K562 (cell line): ENCODE results near the gene GPC2. TPM values are rescaled to one million over a fixed set of nuclear protein-coding genes. Genes with fewer than 3 reads are reported as not detected.
"Not testable (repeated sequence)": the region's sequence is repeated elsewhere in the genome, so short reads cannot be mapped to it uniquely, and the experiment has no call there.

Experiments used
- ATAC-seq: fragments of 200-7000 bp; cut with Tn5 transposase; 3 replicates; pipeline ENCODE4 v1.9.1; 2020; ENCODE audit warnings: moderate library complexity
- BruUV-seq: library from RNA; stranded (reverse); fragments of 400-500 nt; replicated peaks from 2 replicates; lab custom pipeline; 2021; lab: Mats Ljungman, UMichigan
- CTCF ChIA-PET: fragments of 300-600 bp; formaldehyde crosslinking; extraction: SDS; loops from one replicate; lab custom pipeline; 2021; ENCODE audit warnings: low intra/inter-chr PET ratio; lab: Yijun Ruan, JAX
- POLR2A ChIA-PET: fragments of 300-600, 350-650 bp; sonication (Branson Sonifier 250); formaldehyde crosslinking; extraction: SDS; loops from one replicate; lab custom pipeline; 2021; ENCODE audit warnings: antibody characterized with exemption, inconsistent platforms; lab: Yijun Ruan, JAX
- DNase-seq, 4 experiments: peaks; one replicate each; pipeline versions ENCODE4 v3.0.0 to v3.0.0-alpha.2; 2011 to 2018; ENCODE audit warnings: low spot score in 3 of 4, mixed read lengths in 3 of 4; ENCODE audit errors: extremely low read depth in 1 of 4
- FAIRE-seq: peaks from 2 replicates; lab custom pipeline; 2011; peaks lifted over from hg19 to GRCh38; lab: Jason Lieb, UNC
- H2AFZ ChIP-seq: 2 replicates; pipeline ENCODE4 v1.6.0; 2011; ENCODE audit warnings: low read depth, low read length, control low read depth, inconsistent platforms
- H3K27ac ChIP-seq: fragments of 200-600 bp; 3 replicates; pipeline ENCODE4 v1.8.0; 2011; ENCODE audit warnings: low read depth, mild to moderate bottlenecking, control low read depth, inconsistent platforms, low read length, moderate library complexity, mixed read lengths; ENCODE audit errors: extremely low read depth
- H3K27me3 ChIP-seq, 2 experiments: fragments of 300-600 bp in 1 of 2; 2 replicates in 1 of 2; 3 replicates in 1 of 2; pipeline versions ENCODE4 v1.6.0 to v1.8.0; 2011; ENCODE audit warnings: inconsistent platforms in 2 of 2, low read length in 2 of 2, mild to moderate bottlenecking in 1 of 2, mixed read lengths in 1 of 2, moderate library complexity in 1 of 2; ENCODE audit not compliant: control insufficient read depth in 2 of 2, insufficient read depth in 2 of 2
- H3K36me3 ChIP-seq: fragments of 300-600 bp; 3 replicates; pipeline ENCODE4 v1.8.0; 2011; ENCODE audit warnings: mild to moderate bottlenecking, low read length, inconsistent platforms; ENCODE audit not compliant: control insufficient read depth, insufficient read depth
- H3K4me1 ChIP-seq, 2 experiments: fragments of 200-600 bp in 1 of 2; replicated peaks in 1 of 2; 2 replicates in 1 of 2; 3 replicates in 1 of 2; pipeline versions ENCODE4 v1.5.1 to v1.8.0; 2011; ENCODE audit warnings: inconsistent platforms in 2 of 2, low read length in 2 of 2, mild to moderate bottlenecking in 1 of 2, mixed read lengths in 1 of 2, moderate library complexity in 1 of 2; ENCODE audit not compliant: control insufficient read depth in 2 of 2, insufficient read depth in 2 of 2
- H3K4me2 ChIP-seq: 2 replicates; pipeline ENCODE4 v1.6.1; 2011; ENCODE audit warnings: low read length, control low read depth, inconsistent platforms, mixed read lengths; ENCODE audit not compliant: insufficient read depth
- H3K4me3 ChIP-seq: fragments of 200-600 bp; sonication (generic), shearing (Covaris generic); 2 replicates; pipeline ENCODE4 v1.5.1; 2016; ENCODE audit warnings: control low read depth, inconsistent platforms
- H3K79me2 ChIP-seq: fragments of 200-600 bp; 3 replicates; pipeline ENCODE4 v1.8.0; 2011; ENCODE audit warnings: low read length, inconsistent platforms; ENCODE audit not compliant: control insufficient read depth, insufficient read depth
- H3K9ac ChIP-seq, 2 experiments: 2 replicates each; pipeline versions ENCODE4 v1.6.0 to v1.6.1; 2011; ENCODE audit warnings: low read depth in 2 of 2, low read length in 2 of 2, control low read depth in 1 of 2, inconsistent platforms in 1 of 2, mild to moderate bottlenecking in 1 of 2, mixed read lengths in 1 of 2; ENCODE audit not compliant: insufficient read depth in 1 of 2
- H3K9me1 ChIP-seq: one replicate; pipeline ENCODE4 v1.6.0; 2011; ENCODE audit warnings: inconsistent platforms, mild to moderate bottlenecking, low read length, moderate library complexity; ENCODE audit not compliant: control insufficient read depth, insufficient read depth
- H3K9me3 ChIP-seq: replicated peaks from 2 replicates; pipeline ENCODE4 v1.5.1; 2011; ENCODE audit warnings: low read depth, low read length, inconsistent platforms; ENCODE audit not compliant: control insufficient read depth, insufficient read depth
- H4K20me1 ChIP-seq: replicated peaks from 2 replicates; pipeline ENCODE4 v1.6.1; 2011; ENCODE audit warnings: low read length, inconsistent platforms, mixed read lengths; ENCODE audit not compliant: control insufficient read depth, insufficient read depth
- CBFB ChIP-seq: sonication (generic); formaldehyde crosslinking; IDR thresholded peaks from 2 replicates; pipeline ENCODE4 v1.4.0; 2020; ENCODE audit warnings: mild to moderate bottlenecking, missing genetic modification reagents
- ELF4 ChIP-seq: fragments of 450-650 bp; formaldehyde crosslinking; IDR thresholded peaks from 2 replicates; pipeline ENCODE4 v1.4.0; 2022; ENCODE audit warnings: missing genetic modification characterization
- FOXA3 ChIP-seq, 2 experiments: fragments of 450-650 bp in 1 of 2; sonication (generic) in 1 of 2; formaldehyde crosslinking; IDR thresholded peaks in 1 of 2; conservative IDR thresholded peaks in 1 of 2; 2 replicates each; pipeline versions ENCODE4 v1.4.0 to v1.8.0; 2020 to 2022; ENCODE audit warnings: mild to moderate bottlenecking in 2 of 2, missing genetic modification reagents in 1 of 2
- TEAD1 ChIP-seq, 2 experiments: fragments of 450-650 bp in 1 of 2; sonication (generic) in 1 of 2; formaldehyde crosslinking; IDR thresholded peaks; 2 replicates each; pipeline versions ENCODE4 v1.4.0 to v1.8.0; 2020 to 2022; ENCODE audit warnings: mild to moderate bottlenecking in 2 of 2, missing genetic modification reagents in 1 of 2
- WGBS: fragments of 100-300 bp; shearing (Covaris generic); methylation state at CpG from one replicate; pipeline ENCODE4 v1.1.6; 2016; ENCODE audit warnings: low coverage, mixed read lengths; ENCODE audit not compliant: insufficient coverage; ENCODE audit errors: missing lambda C conversion rate; 5-methylcytosine and 5-hydroxymethylcytosine counted together
- in situ Hi-C: fragments of 300-500 bp; cut with MboI; formaldehyde crosslinking; loops from 4 replicates; pipeline ENCODE4 v1.15.0; 2018; ENCODE audit warnings: inconsistent platforms, mixed read lengths
- intact Hi-C: fragments of 100-400 bp; cut with micrococcal nuclease; formaldehyde crosslinking; loops from 2 replicates; pipeline ENCODE4 v1.14.2; 2022
- polyA plus RNA-seq, 8 experiments: library from polyadenylated mRNA; depleted of rRNA in 4 of 8; stranded (reverse) in 5 of 8; unstranded in 3 of 8; fragments of >200 nt; fragmentation: Nextera tagmentation in 2 of 8; fragmentation: Illumina TruSeq in 1 of 8; extraction: Ambion mirVana in 2 of 8; extraction: Trizol in 1 of 8; gene quantifications; 2 replicates each; pipeline versions ENCODE4 v1.2.1 to v1.2.3, GENCODE V29; 2011 to 2014; ENCODE audit warnings: inconsistent platforms in 1 of 8, missing spikeins in 1 of 8
- total RNA-seq, 7 experiments: library from RNA; depleted of rRNA in 6 of 7; stranded (reverse); fragments of >200 nt in 6 of 7; fragmentation: Illumina TruSeq in 2 of 7; extraction: Trizol in 2 of 7; gene quantifications; 2 replicates each; pipeline versions ENCODE4 v1.2.1 to v1.2.3, GENCODE V29; 2011 to 2021; ENCODE audit warnings: low replicate concordance in 1 of 7
- TF ChIP-seq, protein P1 (sequence below): fragments of 450-650 bp; IDR thresholded peaks from 2 replicates; pipeline ENCODE4 v1.6.1; 2014; ENCODE audit warnings: low read depth, mild to moderate bottlenecking, moderate library complexity, borderline replicate concordance
- TF ChIP-seq, protein P2 (sequence below): sonication (generic); formaldehyde crosslinking; IDR thresholded peaks from 2 replicates; pipeline ENCODE4 v1.8.0; 2022; ENCODE audit warnings: mild to moderate bottlenecking, missing genetic modification reagents

Gene GPC2
- total and polyA plus RNA-seq, 9 of the 15 experiments (the other 6 are each of a cell fraction or from before 2014, with no cell fraction given) = 0.06 to 7.7 (median 1.4) TPM; not detected in 1

DNA sequence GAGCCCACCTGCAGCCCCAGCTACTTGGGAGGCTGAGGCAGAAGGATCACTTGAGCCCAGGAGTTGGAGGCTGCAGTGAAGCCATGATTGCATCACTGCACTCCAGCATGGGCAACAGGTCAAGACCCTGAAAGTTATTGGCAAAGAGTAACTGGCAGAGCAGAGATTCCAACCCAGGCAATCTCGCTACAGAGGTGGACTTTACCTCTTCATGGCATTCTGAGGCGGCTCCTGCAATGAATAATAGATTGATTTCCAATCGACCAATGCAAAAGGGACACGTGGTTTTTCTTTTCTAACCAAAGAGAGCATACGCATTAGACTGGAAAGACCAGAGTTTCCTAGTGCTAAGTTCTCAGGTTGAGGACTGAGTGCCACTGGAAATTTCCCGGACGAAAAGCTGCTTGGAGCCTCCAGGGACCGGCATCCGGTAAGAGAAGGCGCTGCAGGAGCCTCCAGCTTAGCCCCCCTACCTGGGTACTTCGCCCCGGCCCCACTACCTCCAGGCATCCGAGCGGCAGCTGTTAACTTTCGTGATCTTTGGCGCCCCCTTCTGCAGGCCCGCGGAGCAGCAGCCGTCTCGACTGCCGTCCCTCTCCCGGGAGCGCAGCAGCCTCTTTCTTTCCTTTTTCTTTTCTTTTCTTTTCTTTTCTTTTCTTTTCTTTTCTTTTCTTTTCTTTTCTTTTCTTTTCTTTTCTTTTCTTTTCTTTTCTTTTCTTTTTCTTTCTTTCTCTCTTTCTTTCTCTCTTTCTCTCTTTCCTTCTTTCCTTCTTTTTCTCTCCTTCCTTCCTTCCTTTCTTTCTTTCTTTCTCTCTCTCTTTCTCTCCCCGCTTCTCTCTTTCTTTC is 46.4 kb downstream of the GPC2 start (continued):
- TF ChIP-seq ELF4 (CRISPR knock-in tag) (0 out of 2 replicates have a peak, but pooled peaks have one; percentile 21), CBFB (CRISPR knock-in tag) (no peak), TEAD1 (CRISPR knock-in tag; IDR thresholded peaks at IDR 0.05) (peak in 1 of 2 experiments; percentile 8; a peak in 1 of 4 replicates)
- TF ChIP-seq, protein P1, sequence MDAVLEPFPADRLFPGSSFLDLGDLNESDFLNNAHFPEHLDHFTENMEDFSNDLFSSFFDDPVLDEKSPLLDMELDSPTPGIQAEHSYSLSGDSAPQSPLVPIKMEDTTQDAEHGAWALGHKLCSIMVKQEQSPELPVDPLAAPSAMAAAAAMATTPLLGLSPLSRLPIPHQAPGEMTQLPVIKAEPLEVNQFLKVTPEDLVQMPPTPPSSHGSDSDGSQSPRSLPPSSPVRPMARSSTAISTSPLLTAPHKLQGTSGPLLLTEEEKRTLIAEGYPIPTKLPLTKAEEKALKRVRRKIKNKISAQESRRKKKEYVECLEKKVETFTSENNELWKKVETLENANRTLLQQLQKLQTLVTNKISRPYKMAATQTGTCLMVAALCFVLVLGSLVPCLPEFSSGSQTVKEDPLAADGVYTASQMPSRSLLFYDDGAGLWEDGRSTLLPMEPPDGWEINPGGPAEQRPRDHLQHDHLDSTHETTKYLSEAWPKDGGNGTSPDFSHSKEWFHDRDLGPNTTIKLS = no peak

- not testable (repeated sequence) for H3K27me3 ChIP-seq, H3K9ac ChIP-seq, H3K36me3 ChIP-seq, DNase-seq, H4K20me1 ChIP-seq, H3K4me3 ChIP-seq, ATAC-seq, H3K9me1 ChIP-seq, FAIRE-seq, H3K27ac ChIP-seq, H3K9me3 ChIP-seq, BruUV-seq, H3K4me2 ChIP-seq
- TF ChIP-seq, protein P2, sequence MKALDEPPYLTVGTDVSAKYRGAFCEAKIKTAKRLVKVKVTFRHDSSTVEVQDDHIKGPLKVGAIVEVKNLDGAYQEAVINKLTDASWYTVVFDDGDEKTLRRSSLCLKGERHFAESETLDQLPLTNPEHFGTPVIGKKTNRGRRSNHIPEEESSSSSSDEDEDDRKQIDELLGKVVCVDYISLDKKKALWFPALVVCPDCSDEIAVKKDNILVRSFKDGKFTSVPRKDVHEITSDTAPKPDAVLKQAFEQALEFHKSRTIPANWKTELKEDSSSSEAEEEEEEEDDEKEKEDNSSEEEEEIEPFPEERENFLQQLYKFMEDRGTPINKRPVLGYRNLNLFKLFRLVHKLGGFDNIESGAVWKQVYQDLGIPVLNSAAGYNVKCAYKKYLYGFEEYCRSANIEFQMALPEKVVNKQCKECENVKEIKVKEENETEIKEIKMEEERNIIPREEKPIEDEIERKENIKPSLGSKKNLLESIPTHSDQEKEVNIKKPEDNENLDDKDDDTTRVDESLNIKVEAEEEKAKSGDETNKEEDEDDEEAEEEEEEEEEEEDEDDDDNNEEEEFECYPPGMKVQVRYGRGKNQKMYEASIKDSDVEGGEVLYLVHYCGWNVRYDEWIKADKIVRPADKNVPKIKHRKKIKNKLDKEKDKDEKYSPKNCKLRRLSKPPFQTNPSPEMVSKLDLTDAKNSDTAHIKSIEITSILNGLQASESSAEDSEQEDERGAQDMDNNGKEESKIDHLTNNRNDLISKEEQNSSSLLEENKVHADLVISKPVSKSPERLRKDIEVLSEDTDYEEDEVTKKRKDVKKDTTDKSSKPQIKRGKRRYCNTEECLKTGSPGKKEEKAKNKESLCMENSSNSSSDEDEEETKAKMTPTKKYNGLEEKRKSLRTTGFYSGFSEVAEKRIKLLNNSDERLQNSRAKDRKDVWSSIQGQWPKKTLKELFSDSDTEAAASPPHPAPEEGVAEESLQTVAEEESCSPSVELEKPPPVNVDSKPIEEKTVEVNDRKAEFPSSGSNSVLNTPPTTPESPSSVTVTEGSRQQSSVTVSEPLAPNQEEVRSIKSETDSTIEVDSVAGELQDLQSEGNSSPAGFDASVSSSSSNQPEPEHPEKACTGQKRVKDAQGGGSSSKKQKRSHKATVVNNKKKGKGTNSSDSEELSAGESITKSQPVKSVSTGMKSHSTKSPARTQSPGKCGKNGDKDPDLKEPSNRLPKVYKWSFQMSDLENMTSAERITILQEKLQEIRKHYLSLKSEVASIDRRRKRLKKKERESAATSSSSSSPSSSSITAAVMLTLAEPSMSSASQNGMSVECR (CRISPR knock-in tag) = 0 out of 2 replicates have a peak, but pooled peaks have one; percentile 18
- peak in 1 of 2 experiments; percentile 75; a peak in 1 of 4 replicates for TF ChIP-seq FOXA3 (CRISPR knock-in tag; conservative IDR thresholded peaks at IDR 0.05 in 1 of 2, IDR thresholded peaks at IDR 0.05 in 1 of 2)
- in situ Hi-C loops = loop anchor here (5.0 kb wide), 2 partner anchors 82 to 217 kb away; no protein-coding TSS in a partner anchor
- CTCF ChIA-PET = interaction anchor here (0.6 to 4.8 kb wide), 6 partner anchors 13 to 217 kb away, joined by 3 to 54 read pairs (median 8); no protein-coding TSS in a partner anchor
- H3K4me1 ChIP-seq = peaks cover 16 to 32% of the 10 kb centered on the region in 2 experiments
- peaks cover 16% of the 10 kb centered on the region for H3K79me2 ChIP-seq
- 79% methylated on average over 1 of the region's 1 CpG for WGBS
- POLR2A ChIA-PET = interaction anchor here (0.9 to 1.1 kb wide), 2 partner anchors 11 to 135 kb away, joined by 3 to 4 read pairs; no protein-coding TSS in a partner anchor
- H2AFZ ChIP-seq = peak overlapping the region; percentile 85; the same call in 1 of the 2 replicates
- intact Hi-C loops = loop anchor here (2.0 kb wide), 1 partner anchor 211 kb away; the partner anchor contains the start of gene TRIM4
Observed at GRCh38 chr7:100130220-100130607, 47.0 kb downstream of the GPC2 start.
